Activated T-helper 9 cell treated with anti-CD3 and anti-CD28 coated beads, Interleukin-2, amount 50 U/mL, for 16 hours (primary cell): ENCODE measurements around the gene PALM2AKAP2.

Source experiments
- DNase-seq: peaks from one replicate; pipeline ENCODE4 v3.0.0-alpha.2; 2020; ENCODE audit warnings: low read depth

PALM2AKAP2 gene

DNA sequence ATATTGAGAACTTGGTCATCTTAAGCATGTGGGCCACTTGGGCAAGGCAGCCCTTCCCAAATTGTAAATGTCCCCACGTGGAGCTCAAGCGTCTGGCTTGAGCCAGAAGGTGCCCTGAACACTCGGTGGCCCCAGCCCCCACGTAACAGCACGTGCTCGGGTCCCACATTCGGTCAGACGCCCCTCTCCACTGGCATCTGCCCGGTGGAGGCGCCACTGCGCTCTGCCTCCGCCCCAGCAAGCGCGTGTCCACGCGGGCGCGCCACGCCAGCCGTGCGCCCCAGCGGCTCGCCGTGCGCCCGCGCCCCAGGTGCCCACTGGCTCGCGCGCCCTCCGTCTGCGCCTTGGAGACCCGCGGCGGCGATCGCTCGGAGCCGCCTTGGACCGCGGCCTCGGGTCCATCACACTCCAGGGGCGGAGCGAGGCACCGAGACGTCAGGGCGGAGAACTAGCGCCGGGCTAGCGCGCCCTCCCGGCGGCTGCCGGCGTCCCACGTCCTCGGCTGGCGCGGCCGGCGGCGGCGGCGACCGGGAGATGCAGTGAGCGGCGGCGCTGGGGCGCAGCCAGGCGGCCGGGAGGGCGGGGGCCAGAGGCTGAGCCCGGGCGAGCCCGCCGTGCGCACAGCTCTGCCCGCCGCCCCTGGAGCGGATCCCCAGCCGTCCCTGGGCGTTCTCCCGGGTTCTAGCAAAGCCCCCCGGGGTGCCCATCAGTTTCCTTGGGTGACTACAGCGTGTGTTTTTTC lies at the start of gene PALM2AKAP2:
Gene PALM2AKAP2 (plus strand): TSS at position 488 of the 742 bp plus-strand sequence. CDS start 291 bp downstream, outside the sequence.
- DNase-seq: no peak

DNA sequence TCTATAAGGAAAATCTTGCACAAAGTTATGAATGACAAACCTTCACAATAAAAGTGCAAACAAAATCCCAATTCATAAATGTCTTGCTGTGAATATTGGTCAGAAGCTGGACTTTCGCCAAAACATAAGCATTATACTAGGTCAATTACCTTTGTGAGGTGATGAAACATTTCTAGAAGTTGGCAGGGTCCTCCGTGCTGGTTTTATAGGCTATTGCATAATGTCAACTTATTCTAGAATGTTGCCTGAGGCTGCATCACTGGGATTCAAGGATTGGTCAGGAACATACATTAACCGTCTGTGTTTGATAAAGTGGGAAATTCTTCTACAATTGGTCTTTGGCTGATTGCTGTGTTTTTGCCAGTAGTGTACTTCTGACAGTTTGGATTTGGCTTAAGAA lies 49.8 kb upstream of the PALM2AKAP2 start:
- DNase-seq: no peak

- no peak for DNase-seq
Measured at GRCh38 chr9:109733690-109734089, 46.3 kb upstream of the PALM2AKAP2 start.

DNA sequence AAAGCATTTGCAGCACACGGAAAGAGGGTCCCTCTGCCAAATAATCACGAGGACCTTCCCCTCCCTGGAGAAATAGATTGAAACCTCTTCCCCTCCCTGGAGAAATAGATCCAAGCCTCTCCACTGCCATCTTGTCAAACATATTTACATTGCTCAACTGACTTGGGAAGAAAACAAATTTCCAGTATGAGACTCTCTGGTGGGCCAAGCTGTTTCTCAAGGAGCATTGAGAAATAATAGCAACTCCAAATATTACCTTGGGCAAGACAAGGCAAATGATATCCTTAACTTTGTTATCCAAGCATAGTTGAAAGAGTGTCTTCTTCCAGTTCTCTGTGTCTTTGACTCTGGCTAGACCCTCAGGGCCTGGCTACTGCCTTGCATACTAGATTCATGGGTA lies 45.2 kb upstream of the PALM2AKAP2 start:
- DNase-seq: no peak

- DNase-seq: no peak
Measured at GRCh38 chr9:109735801-109736200, 44.2 kb upstream of the PALM2AKAP2 start.

GRCh38 chr9:109737295-109737694 lies 42.7 kb upstream of the PALM2AKAP2 start:
- no peak for DNase-seq

GRCh38 chr9:109739760-109740159 lies 40.2 kb upstream of the PALM2AKAP2 start:
- no peak for DNase-seq

- no peak for DNase-seq
Measured at GRCh38 chr9:109742776-109743348, 37.1 kb upstream of the PALM2AKAP2 start.

- DNase-seq: no peak
Measured at GRCh38 chr9:109743696-109744095, 36.3 kb upstream of the PALM2AKAP2 start.

DNA sequence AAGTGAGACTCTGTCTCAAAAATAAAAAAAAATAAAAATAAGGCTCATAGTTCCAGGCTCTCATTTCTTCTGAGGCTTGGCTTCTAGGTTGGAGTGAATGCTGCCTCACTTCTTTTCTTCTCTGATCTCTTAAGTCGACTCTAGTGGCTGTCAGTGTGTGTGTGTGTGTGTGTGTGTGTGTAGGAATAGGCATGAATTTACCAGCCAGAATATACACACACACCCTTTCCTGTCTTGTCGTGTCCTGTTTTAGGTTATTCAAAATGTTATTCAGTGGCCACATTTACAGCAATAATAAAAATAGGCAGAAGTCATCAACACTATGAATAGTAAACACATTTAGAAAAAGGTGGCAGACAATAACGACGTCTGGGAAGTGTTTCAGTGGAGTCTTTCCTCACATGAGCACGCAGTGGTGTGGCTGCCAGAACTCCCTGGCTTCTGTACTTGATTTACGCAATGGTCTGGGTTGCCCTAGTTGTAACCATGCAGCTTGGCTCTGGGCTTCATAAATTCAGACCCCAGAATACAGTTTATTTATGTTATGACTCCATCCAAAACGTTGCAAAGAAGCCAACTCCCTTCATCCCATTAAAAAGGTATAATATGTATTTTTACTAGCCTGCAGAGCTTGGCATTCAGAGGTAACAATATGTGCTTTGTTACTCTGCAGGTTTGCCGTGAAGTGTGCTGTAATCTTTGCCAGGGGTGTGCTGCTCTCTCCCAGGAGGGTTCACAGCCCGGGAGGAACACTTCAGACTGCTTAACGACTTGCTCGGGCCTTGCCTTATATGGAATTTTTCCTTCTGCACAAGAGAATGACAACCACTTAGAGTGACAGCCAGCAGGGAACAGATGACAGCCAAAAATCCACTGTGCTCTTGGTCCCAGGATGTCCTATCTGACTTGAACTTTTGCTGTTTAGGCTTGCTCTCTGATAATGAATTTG lies 34.4 kb upstream of the PALM2AKAP2 start:
- DNase-seq: no peak

DNA sequence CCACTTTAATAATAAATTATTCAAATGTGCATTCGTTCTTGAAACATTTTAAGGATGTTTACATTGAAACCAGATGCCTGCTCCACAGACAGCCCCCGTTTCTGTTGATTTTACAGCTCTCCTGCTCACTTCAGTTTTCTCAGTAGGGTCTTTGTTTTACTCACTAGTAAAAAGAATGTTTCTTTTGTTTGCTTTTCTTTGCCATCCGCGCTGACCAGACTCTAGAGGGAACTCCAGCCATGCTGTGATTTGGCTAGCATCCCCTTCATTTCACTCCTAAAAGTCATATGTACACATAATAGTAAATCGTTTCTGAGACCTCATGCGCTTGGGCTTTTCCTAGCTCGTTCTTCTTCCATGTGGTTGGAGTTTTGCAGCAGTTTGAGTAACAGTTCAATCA lies 28.7 kb upstream of the PALM2AKAP2 start:
- DNase-seq: no peak

DNA sequence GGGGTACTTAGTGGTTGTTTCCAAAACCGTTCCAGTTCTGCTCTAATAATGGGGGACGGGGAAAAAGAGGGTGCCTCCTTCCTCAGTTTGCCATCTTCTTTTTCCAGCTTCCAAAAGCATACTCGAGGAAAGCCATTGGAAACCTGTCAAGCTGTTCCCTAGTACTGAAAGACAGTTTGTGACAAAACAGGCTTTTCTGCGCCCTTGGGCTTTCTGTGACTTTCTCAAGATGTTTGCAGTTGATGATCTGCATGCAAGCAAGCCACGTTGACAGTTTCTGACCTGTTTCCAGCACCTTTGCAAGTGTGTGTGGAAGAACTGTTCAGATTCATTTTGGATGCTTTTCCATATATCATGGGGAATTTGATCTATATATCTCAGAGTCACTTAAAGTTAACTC lies 26.7 kb upstream of the PALM2AKAP2 start:
- DNase-seq: no peak

GRCh38 chr9:109755040-109755439 lies 25.0 kb upstream of the PALM2AKAP2 start:
- DNase-seq: no peak

- no peak for DNase-seq
Measured at GRCh38 chr9:109759589-109759988, 20.4 kb upstream of the PALM2AKAP2 start.

GRCh38 chr9:109765278-109765677 lies 14.7 kb upstream of the PALM2AKAP2 start:
- DNase-seq: no peak

- no peak for DNase-seq
Measured at GRCh38 chr9:109765830-109766229, 14.2 kb upstream of the PALM2AKAP2 start.

DNA sequence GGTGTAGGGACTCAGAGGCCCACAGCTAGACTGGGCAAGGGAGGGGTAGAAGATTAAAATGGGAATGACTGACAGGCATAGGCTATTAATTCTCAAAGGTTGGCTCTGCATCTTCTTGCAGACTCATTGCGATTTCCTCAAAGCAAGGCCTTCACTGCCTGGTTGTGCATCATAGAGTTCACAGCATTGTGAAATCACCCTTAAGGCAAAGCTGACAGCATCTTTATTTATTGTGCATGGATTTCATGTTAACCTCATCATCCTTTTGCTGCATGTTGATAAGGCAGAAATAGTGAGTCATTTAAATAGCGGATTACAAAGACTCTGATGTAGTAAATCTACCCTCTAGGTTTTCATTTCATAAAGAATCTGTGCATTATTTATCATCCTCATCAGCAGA lies 13.6 kb upstream of the PALM2AKAP2 start:
- DNase-seq: no peak

DNA sequence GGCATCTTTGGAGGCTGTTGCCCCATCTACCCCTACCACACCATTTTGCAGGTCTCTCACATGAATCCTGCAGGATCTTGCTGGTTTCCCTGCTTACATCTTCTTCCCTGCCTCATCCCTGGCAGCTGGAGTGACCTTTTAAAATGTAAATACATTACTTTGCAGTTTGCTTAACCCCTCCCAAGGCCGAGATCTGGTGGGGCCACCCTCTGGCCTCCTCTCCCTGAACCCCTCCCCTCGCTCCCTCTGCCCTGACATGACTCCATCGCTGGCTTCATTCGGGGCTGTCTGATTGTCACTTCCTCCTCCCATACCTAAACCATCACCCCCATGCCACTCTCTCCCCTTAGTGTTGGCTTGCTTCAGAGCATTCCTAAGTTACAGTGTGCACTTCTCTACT lies 12.6 kb upstream of the PALM2AKAP2 start:
- no peak for DNase-seq

- no peak for DNase-seq
Measured at GRCh38 chr9:109767814-109768213, 12.2 kb upstream of the PALM2AKAP2 start.

GRCh38 chr9:109769250-109769649 lies 10.7 kb upstream of the PALM2AKAP2 start:
- DNase-seq: no peak

DNA sequence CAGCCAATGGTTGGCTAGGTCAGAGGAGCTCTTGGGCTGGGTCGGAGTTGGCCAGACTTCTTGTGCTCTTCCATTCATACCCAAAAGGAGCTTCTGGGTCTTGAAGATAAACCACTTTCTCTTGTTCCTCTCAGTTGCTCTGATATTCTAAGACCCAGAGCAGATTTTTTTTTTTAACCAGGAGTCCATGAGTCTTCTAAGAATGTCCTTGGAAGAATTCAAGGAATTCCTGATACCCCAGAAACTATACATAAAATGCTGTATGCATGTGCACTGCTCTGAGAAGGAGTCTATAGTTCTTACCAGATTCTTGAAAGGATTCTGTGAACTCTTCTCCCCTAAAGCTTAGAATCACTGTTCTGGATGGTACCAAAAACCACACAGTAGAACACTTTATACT lies 9.9 kb upstream of the PALM2AKAP2 start:
- no peak for DNase-seq

DNA sequence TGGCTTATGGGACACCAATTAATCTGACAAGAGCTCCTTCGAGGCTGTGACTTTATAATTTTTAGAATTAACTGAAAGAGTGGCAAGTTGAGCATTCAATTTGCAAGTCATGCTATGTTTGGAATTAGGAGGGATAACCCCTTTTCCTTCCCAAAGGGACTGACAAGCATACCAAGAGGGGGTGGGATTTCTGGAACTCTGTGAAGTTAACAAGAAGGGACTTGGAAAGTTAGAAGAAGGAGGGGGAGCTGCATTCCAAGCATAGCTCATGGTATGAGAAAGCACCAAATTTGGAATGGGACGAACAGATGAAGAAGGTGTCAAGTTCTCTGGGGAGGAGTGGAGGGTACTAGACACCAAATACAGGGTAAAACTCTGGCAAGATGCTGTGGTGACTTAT lies 8.9 kb upstream of the PALM2AKAP2 start:
- DNase-seq: no peak
